Measurements from ENCODE around the gene NOP56. TPM values are rescaled to one million over a fixed set of nuclear protein-coding genes. Genes with fewer than 3 reads are reported as not detected.

The NOP56 gene, protein sequence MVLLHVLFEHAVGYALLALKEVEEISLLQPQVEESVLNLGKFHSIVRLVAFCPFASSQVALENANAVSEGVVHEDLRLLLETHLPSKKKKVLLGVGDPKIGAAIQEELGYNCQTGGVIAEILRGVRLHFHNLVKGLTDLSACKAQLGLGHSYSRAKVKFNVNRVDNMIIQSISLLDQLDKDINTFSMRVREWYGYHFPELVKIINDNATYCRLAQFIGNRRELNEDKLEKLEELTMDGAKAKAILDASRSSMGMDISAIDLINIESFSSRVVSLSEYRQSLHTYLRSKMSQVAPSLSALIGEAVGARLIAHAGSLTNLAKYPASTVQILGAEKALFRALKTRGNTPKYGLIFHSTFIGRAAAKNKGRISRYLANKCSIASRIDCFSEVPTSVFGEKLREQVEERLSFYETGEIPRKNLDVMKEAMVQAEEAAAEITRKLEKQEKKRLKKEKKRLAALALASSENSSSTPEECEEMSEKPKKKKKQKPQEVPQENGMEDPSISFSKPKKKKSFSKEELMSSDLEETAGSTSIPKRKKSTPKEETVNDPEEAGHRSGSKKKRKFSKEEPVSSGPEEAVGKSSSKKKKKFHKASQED
- total RNA-seq = 249 TPM
- polyA plus RNA-seq = 100 to 1,000 TPM in 3 of 4 donors, 10 to 100 TPM in 1; 91.8 to 106 (median 103) TPM

DNA sequence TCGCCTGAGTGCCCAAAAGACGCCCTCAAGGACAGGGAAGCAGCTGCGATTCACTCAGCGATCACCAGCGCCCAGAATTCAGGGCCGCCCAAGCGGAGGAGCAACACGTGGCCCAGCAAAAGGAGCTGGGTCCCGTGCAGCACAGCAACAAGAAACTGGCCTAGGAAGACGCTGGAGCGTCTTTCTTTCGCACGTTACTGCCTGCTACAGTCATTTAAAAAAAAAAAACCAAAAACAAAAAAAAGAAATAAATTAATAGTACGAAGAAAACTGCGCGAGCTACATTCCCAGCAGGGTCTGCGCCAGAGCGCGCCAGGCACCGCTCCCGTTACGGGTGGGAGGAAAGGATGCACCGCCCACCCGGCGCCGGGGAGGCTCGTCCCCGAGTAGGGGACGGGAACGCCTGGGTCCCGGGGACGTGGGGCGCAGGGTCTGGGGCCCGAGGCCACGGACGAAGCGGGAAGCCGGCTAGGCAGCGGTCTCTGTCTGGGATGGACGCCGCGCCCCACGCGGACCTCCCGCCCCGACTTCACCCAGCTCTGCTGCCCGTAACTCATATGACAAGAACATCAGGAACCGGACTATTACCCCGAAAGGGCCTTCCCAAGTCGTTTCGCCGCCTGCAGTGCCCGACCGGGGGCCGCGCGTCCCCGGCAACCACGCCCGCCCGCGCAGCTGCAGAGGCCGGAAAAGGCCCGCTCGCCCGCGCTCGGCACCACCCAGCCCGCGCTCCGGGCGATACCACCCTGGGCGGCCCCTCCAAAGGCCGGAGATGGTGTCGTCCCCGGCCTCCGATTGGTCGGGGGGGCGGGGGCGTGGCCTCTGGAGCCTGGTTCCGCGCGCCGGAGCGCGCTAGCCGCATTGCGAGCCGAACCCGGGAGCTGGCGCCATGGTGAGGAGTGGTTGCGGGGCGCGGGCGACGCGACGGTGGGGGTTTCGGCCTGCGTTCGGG is at the start of gene NOP56:
Gene NOP56 (plus strand): TSS at position 861 of the 952 bp plus-strand sequence. CDS start 29 bp downstream, at position 890.
- H3K4me3 Mint-ChIP-seq = peak within 1 kb of the TSS; percentile 91 to 97 (median 92)

DNA sequence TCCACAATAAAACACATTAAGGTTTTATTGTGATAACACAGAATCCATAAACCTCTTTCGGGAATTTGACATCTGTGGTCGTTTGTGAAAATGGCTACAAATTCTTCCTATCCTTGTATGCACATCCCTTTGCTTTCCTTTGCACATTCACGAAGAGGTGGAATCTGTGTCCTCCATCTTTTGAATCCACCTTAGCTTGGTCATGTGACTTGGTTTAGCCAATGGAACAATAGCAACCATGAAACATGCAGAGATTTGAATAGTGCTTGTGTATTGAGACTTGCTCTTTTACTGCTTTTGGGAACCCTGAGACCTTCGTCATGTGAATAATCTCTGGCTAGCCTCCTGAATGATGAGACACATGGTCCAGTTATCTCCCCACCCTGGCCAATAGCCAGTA is 49.7 kb upstream of the NOP56 start:
- Mint-ChIP-seq H3K27ac (no peak overlapping the region), H3K27me3 (peaks cover 5% of the 10 kb centered on the region), H3K9me3 (peaks cover 0 to 11% (median 4%) of the 10 kb centered on the region in 7 donors), H3K36me3 (peaks cover 4% of the 10 kb centered on the region), H3K4me3 (no peak overlapping the region), H3K4me1 (no peaks in the 10 kb centered on the region)
- no peak overlapping the region for H3K4me3 ChIP-seq (ENCODE audit: low read depth, low read length)
- peaks cover 7 to 10% of the 10 kb centered on the region in 2 experiments for H3K9me3 ChIP-seq (ENCODE audit: control insufficient read depth in 2 of 2, low read length in 2 of 2)
- no peak for DNase-seq
- H3K36me3 ChIP-seq (ENCODE audit: control insufficient read depth, insufficient read depth, low read length) = no peaks in the 10 kb centered on the region
- no peak overlapping the region for H3K27ac ChIP-seq (ENCODE audit: insufficient read depth, low read length, poor library complexity, severe bottlenecking)
- H3K4me1 ChIP-seq (ENCODE audit: control insufficient read depth, insufficient read depth, low read length, poor library complexity, severe bottlenecking) = no peaks in the 10 kb centered on the region
- no peak for ATAC-seq (ENCODE audit: low read depth in 2 of 2)
- no peaks in the 10 kb centered on the region for H3K27me3 ChIP-seq (ENCODE audit: control insufficient read depth, insufficient read depth, low read length)

More for the DNA sequence above, at the start of gene NOP56:
- peak within 1 kb of the TSS; percentile 87 for H3K27ac ChIP-seq (ENCODE audit: insufficient read depth, low read length, poor library complexity, severe bottlenecking)
- peak; percentile 90 to 97 (median 94) for DNase-seq
- Mint-ChIP-seq H3K27me3 (peaks cover 4% of the 10 kb centered on the region), H3K9me3 (no peaks in the 10 kb centered on the region), H3K36me3 (peaks cover 21% of the 10 kb centered on the region), H3K4me1 (peaks cover 9 to 46% (median 19%) of the 10 kb centered on the region in 4 donors), H3K27ac (peak within 1 kb of the TSS; percentile 81 to 92 (median 85))
- peak; percentile 93 to 94 for ATAC-seq (ENCODE audit: low read depth in 2 of 2)
- no peaks in the 10 kb centered on the region for H3K27me3 ChIP-seq (ENCODE audit: control insufficient read depth, insufficient read depth, low read length)
- no peaks in the 10 kb centered on the region for H3K9me3 ChIP-seq (ENCODE audit: control insufficient read depth in 2 of 2, low read length in 2 of 2)
- peaks cover 31% of the 10 kb centered on the region for H3K36me3 ChIP-seq (ENCODE audit: control insufficient read depth, insufficient read depth, low read length)
- peak within 1 kb of the TSS; percentile 89 for H3K4me3 ChIP-seq (ENCODE audit: low read depth, low read length)
- peaks cover 34% of the 10 kb centered on the region for H3K4me1 ChIP-seq (ENCODE audit: control insufficient read depth, insufficient read depth, low read length, poor library complexity, severe bottlenecking)

DNA sequence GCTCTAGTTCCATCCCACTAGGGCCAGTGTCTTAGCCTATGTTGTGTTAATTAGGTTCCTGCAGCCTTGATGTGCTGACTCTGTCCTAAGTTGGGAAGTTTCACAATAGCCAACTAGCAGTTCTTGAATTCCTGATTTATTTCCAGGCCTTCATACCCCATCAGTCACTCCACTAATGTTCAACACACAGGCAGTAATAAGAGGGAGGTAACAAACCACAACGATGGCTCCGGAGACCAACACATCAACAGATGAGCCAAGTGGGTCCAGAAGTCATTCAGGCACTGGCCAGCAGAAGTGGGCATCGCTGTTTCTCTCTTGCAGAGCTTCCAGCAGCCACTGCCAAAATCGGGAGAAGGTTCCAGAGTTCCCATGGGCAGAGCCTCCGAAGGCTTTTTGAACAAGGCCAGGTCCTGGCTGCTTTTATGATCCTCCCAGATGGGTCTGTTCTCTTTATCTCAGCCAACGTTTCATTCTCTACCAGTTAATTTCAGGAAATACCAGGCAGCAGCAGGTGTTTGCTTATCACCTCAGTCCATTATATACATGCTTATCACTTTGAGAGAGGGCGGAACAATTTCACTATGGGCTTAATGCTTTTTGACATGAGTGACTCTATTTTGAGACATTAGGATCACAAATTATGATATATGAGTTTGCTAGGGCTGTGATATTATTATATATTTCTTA is 48.5 kb upstream of the NOP56 start:
- ATAC-seq (ENCODE audit: low read depth in 2 of 2) (no peak), DNase-seq (no peak)
- Mint-ChIP-seq H3K4me3 (no peak overlapping the region), H3K36me3 (peaks cover 4% of the 10 kb centered on the region), H3K9me3 (peaks cover 0 to 13% (median 4%) of the 10 kb centered on the region in 7 donors), H3K4me1 (no peaks in the 10 kb centered on the region), H3K27me3 (peaks cover 5% of the 10 kb centered on the region), H3K27ac (no peak overlapping the region)
- H3K27me3 ChIP-seq (ENCODE audit: control insufficient read depth, insufficient read depth, low read length) = no peaks in the 10 kb centered on the region
- H3K27ac ChIP-seq (ENCODE audit: insufficient read depth, low read length, poor library complexity, severe bottlenecking) = no peak overlapping the region
- peaks cover 7 to 10% of the 10 kb centered on the region in 2 experiments for H3K9me3 ChIP-seq (ENCODE audit: control insufficient read depth in 2 of 2, low read length in 2 of 2)
- no peaks in the 10 kb centered on the region for H3K36me3 ChIP-seq (ENCODE audit: control insufficient read depth, insufficient read depth, low read length)
- no peaks in the 10 kb centered on the region for H3K4me1 ChIP-seq (ENCODE audit: control insufficient read depth, insufficient read depth, low read length, poor library complexity, severe bottlenecking)
- H3K4me3 ChIP-seq (ENCODE audit: low read depth, low read length) = no peak overlapping the region

DNA sequence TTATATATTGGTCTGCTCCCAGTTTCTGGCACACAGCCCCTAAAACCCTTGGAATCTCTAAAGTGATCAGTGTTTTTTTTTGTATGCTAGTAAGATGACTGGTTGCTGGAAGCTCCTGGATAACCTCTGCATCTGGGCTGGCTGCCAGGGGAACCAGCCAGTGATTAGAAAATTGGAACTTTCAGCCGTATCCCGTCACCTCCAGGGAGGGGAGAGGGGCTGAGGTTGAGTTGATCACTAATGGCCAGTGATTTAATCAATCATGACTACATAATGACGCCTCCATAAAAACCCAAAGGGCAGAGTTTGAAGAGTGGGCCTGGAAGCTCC is 48.0 kb upstream of the NOP56 start:
- no peaks in the 10 kb centered on the region for H3K4me1 Mint-ChIP-seq
- DNase-seq (no peak), ATAC-seq (ENCODE audit: low read depth in 2 of 2) (no peak)
- H3K9me3 ChIP-seq (ENCODE audit: control insufficient read depth in 2 of 2, low read length in 2 of 2) = peaks cover 7 to 10% of the 10 kb centered on the region in 2 experiments
- H3K4me3 Mint-ChIP-seq = no peak overlapping the region
- H3K4me3 ChIP-seq (ENCODE audit: low read depth, low read length) = no peak overlapping the region
- peaks cover 4% of the 10 kb centered on the region for H3K36me3 Mint-ChIP-seq
- H3K27me3 ChIP-seq (ENCODE audit: control insufficient read depth, insufficient read depth, low read length) = no peaks in the 10 kb centered on the region
- no peak overlapping the region for H3K27ac Mint-ChIP-seq
- no peaks in the 10 kb centered on the region for H3K4me1 ChIP-seq (ENCODE audit: control insufficient read depth, insufficient read depth, low read length, poor library complexity, severe bottlenecking)
- H3K27me3 Mint-ChIP-seq = peaks cover 5% of the 10 kb centered on the region
- peaks cover 0 to 13% (median 4%) of the 10 kb centered on the region in 7 donors for H3K9me3 Mint-ChIP-seq
- no peaks in the 10 kb centered on the region for H3K36me3 ChIP-seq (ENCODE audit: control insufficient read depth, insufficient read depth, low read length)
- H3K27ac ChIP-seq (ENCODE audit: insufficient read depth, low read length, poor library complexity, severe bottlenecking) = no peak overlapping the region

DNA sequence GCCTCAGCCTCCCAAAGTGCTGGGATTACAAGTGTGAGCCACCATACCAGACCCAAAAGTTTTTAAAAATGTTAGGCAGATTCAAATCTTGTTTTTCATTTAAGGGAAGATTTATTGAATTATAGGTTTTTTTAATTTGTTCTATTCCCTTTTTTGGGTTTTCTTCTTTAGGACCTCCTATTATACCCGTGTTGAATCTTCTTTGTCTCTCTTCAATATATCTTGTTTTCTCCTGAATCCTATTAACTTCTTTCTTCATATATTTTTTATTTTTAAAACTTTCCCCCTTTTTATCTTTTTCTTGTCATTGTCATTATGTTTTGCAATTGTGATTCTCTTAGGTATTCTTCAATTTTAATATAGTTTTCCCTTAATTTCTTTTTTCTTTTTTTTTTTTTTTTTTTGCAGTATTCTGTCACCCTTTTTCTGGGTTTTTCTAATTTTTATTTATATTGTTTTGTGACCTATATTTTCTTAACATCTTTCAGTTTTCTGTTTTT is 45.9 kb upstream of the NOP56 start:
- Histone ChIP-seq H3K9me3 (ENCODE audit: control insufficient read depth in 2 of 2, low read length in 2 of 2) (peaks cover 7 to 10% of the 10 kb centered on the region in 2 experiments), H3K27me3 (ENCODE audit: control insufficient read depth, insufficient read depth, low read length) (peaks cover 4% of the 10 kb centered on the region), H3K4me3 (ENCODE audit: low read depth, low read length) (no peak overlapping the region), H3K4me1 (ENCODE audit: control insufficient read depth, insufficient read depth, low read length, poor library complexity, severe bottlenecking) (no peaks in the 10 kb centered on the region), H3K27ac (ENCODE audit: insufficient read depth, low read length, poor library complexity, severe bottlenecking) (no peak overlapping the region), H3K36me3 (ENCODE audit: control insufficient read depth, insufficient read depth, low read length) (no peaks in the 10 kb centered on the region)
- Mint-ChIP-seq H3K27ac (no peak overlapping the region), H3K9me3 (peaks cover 0 to 13% (median 4%) of the 10 kb centered on the region in 7 donors), H3K36me3 (peaks cover 4% of the 10 kb centered on the region), H3K4me1 (no peaks in the 10 kb centered on the region), H3K27me3 (peaks cover 10% of the 10 kb centered on the region), H3K4me3 (no peak overlapping the region)
- ATAC-seq (ENCODE audit: low read depth in 2 of 2) (no peak), DNase-seq (no peak)

DNA sequence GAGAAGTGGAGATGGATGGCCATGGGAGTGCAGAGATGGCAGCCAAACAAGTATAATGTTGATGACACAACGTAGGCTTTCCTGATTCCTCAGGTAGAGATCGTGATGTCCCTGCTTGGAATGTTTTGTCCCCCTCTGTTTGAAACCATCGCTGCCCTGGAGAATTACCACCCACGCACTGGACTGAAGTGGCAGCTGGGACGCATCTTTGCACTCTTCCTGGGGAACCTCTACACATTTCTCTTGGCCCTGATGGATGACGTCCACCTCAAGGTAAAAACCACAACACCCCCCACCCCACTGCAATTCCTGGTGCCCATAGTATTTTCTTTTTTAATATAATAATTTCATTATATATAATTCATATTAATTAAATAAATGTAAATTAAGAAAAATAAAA is 42.1 kb upstream of the NOP56 start:
- no peak overlapping the region for H3K27ac Mint-ChIP-seq
- no peak overlapping the region for H3K27ac ChIP-seq (ENCODE audit: insufficient read depth, low read length, poor library complexity, severe bottlenecking)
- H3K9me3 ChIP-seq (ENCODE audit: control insufficient read depth in 2 of 2, low read length in 2 of 2) = peaks cover 7 to 10% of the 10 kb centered on the region in 2 experiments
- no peak overlapping the region for H3K4me3 ChIP-seq (ENCODE audit: low read depth, low read length)
- peaks cover 4% of the 10 kb centered on the region for H3K27me3 ChIP-seq (ENCODE audit: control insufficient read depth, insufficient read depth, low read length)
- no peaks in the 10 kb centered on the region for H3K4me1 Mint-ChIP-seq
- peaks cover 32% of the 10 kb centered on the region for H3K27me3 Mint-ChIP-seq
- peaks cover 1 to 13% (median 5%) of the 10 kb centered on the region in 7 donors for H3K9me3 Mint-ChIP-seq
- no peak for ATAC-seq (ENCODE audit: low read depth in 2 of 2)
- DNase-seq = no peak
- no peak overlapping the region for H3K4me3 Mint-ChIP-seq
- H3K4me1 ChIP-seq (ENCODE audit: control insufficient read depth, insufficient read depth, low read length, poor library complexity, severe bottlenecking) = no peaks in the 10 kb centered on the region
- H3K36me3 Mint-ChIP-seq = peaks cover 4% of the 10 kb centered on the region
- no peaks in the 10 kb centered on the region for H3K36me3 ChIP-seq (ENCODE audit: control insufficient read depth, insufficient read depth, low read length)
